ENCODE results near the gene RNF222. TPM values are rescaled to one million over a fixed set of nuclear protein-coding genes. Genes with fewer than 3 reads are reported as not detected.
"Not testable (repeated sequence)": the region's sequence is repeated elsewhere in the genome, so short reads cannot be mapped to it uniquely, and the experiment has no call there.

The RNF222 gene
- total and polyA plus RNA-seq, 4 donors = 0.11 TPM; not detected in 3

- H3K27me3 ChIP-seq (ENCODE audit: control insufficient read depth, insufficient read depth, low read length) = peaks cover 10% of the 10 kb centered on the region
- DNase-seq (ENCODE audit: low read depth in 4 of 6, low spot score in 6 of 6) = no peak
These were observed 1.4 kb upstream of the RNF222 start for GRCh38 chr17:8398980-8399379.

DNA sequence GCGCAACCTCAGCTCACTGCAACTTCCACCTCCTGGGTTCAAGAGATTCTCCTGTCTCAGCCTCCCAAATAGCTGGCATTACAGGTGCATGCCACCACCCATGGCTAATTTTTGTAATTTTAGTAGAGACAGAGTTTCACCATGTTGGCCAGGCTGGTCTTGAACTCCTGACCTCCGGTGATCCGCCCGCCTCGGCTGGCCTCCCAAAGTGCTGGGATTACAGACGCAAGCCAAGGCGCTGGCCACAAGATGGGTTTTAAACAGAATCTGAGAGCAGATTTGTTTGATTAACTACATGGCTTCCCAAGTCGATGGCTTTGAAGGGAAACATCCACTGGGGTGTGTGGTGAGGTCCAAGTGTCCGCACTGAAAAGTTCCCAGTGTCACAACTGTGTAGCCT, 3.1 kb downstream of the RNF222 start:
- H3K36me3 ChIP-seq (ENCODE audit: control insufficient read depth, insufficient read depth, low read length); H3K27ac ChIP-seq (ENCODE audit: low read depth, low read length); H3K4me3 ChIP-seq (ENCODE audit: low read depth, low read length); DNase-seq (ENCODE audit: low read depth in 4 of 6, low spot score in 6 of 6); H3K4me1 ChIP-seq (ENCODE audit: control insufficient read depth, insufficient read depth, low read length); H3K9me3 ChIP-seq (ENCODE audit: control insufficient read depth, insufficient read depth, low read length): not testable (repeated sequence)
- WGBS (ENCODE audit: insufficient coverage) = 97% methylated on average over 7 of the region's 9 CpGs
- H3K27me3 ChIP-seq (ENCODE audit: control insufficient read depth, insufficient read depth, low read length) = peaks cover 13% of the 10 kb centered on the region

More at GRCh38 chr17:8398980-8399379, 1.4 kb upstream of the RNF222 start:
- Histone ChIP-seq H3K4me3 (ENCODE audit: low read depth, low read length) (no peak overlapping the region), H3K9me3 (ENCODE audit: control insufficient read depth, insufficient read depth, low read length) (no peaks in the 10 kb centered on the region), H3K36me3 (ENCODE audit: control insufficient read depth, insufficient read depth, low read length) (no peaks in the 10 kb centered on the region), H3K27ac (ENCODE audit: low read depth, low read length) (no peak overlapping the region), H3K4me1 (ENCODE audit: control insufficient read depth, insufficient read depth, low read length) (no peaks in the 10 kb centered on the region)
- 55% methylated on average over 2 of the region's 6 CpGs for WGBS (ENCODE audit: insufficient coverage)

DNA sequence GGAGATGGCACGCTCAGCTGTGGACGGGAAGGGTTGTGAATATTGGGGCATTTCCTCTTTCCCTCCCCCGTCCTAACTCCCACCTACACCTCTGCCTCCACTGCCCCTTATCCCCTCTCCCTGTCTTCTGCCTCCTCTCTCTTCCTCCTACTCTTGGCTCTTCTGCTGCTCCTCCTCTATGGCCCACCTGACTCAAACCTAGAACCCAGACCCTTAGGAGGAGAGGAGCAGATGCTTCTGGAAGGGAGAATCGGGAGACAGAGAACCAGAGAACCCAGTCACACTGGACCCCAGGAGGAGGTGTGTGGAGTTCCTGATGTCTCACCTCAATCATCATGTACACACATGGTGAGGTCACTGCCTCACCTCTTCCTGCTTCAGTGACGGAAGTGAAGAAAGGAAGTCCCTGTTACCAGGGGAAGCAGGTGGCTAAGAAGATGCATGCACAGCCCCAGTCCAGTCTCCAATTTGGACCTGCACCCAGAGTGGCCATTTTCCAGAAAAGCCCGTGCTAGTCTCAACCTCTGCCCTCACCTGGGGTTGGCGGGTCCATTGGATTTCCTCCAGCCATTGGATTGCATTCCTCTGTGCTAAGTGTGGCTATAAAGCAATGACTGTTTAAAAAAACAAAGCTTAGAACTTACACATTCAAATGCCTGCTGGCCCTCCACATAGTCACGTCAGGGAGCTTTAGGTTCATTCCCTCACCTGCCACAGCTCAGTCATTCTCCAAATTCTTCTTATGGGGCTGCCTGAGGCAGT, 4.0 kb downstream of the RNF222 start:
- Histone ChIP-seq H3K27me3 (ENCODE audit: control insufficient read depth, insufficient read depth, low read length) (peaks cover 12% of the 10 kb centered on the region), H3K36me3 (ENCODE audit: control insufficient read depth, insufficient read depth, low read length) (no peaks in the 10 kb centered on the region), H3K9me3 (ENCODE audit: control insufficient read depth, insufficient read depth, low read length) (no peaks in the 10 kb centered on the region), H3K27ac (ENCODE audit: low read depth, low read length) (no peak overlapping the region), H3K4me1 (ENCODE audit: control insufficient read depth, insufficient read depth, low read length) (no peaks in the 10 kb centered on the region), H3K4me3 (ENCODE audit: low read depth, low read length) (no peak overlapping the region)
- 55% methylated on average over 4 of the region's 8 CpGs for WGBS (ENCODE audit: insufficient coverage)
- DNase-seq (ENCODE audit: low read depth in 4 of 6, low spot score in 6 of 6) = no peak

GRCh38 chr17:8392674-8393469, 4.8 kb downstream of the RNF222 start:
- no peaks in the 10 kb centered on the region for H3K9me3 ChIP-seq (ENCODE audit: control insufficient read depth, insufficient read depth, low read length)
- H3K4me3 ChIP-seq (ENCODE audit: low read depth, low read length) = no peak overlapping the region
- 87% methylated on average over 45 of the region's 46 CpGs for WGBS (ENCODE audit: insufficient coverage)
- no peaks in the 10 kb centered on the region for H3K4me1 ChIP-seq (ENCODE audit: control insufficient read depth, insufficient read depth, low read length)
- peaks cover 12% of the 10 kb centered on the region for H3K27me3 ChIP-seq (ENCODE audit: control insufficient read depth, insufficient read depth, low read length)
- DNase-seq (ENCODE audit: low read depth in 4 of 6, low spot score in 6 of 6) = no peak
- no peaks in the 10 kb centered on the region for H3K36me3 ChIP-seq (ENCODE audit: control insufficient read depth, insufficient read depth, low read length)
- no peak overlapping the region for H3K27ac ChIP-seq (ENCODE audit: low read depth, low read length)

DNA sequence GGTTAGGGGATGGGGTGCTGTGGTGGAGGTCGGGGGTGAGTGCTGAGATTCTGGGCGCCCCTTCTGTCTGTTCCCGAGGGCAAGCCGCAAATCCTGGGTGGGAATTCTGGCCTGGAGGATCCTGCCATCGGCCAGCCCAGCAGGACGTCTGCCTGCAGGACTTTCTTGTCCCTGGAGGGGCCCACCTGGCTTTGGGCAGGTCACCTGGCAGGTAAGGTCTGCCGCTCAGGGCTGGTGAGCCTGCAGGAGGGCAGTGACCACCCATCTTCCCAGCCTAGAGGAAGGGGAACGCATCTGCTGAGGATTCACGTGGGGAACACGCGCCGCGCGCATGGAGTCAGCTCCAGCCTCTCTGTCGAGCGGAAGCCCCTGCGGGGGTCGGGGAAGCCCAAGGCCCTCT, 5.4 kb downstream of the RNF222 start:
- Histone ChIP-seq H3K27me3 (ENCODE audit: control insufficient read depth, insufficient read depth, low read length) (peaks cover 12% of the 10 kb centered on the region), H3K27ac (ENCODE audit: low read depth, low read length) (no peak overlapping the region), H3K4me1 (ENCODE audit: control insufficient read depth, insufficient read depth, low read length) (no peaks in the 10 kb centered on the region), H3K36me3 (ENCODE audit: control insufficient read depth, insufficient read depth, low read length) (no peaks in the 10 kb centered on the region), H3K9me3 (ENCODE audit: control insufficient read depth, insufficient read depth, low read length) (no peaks in the 10 kb centered on the region), H3K4me3 (ENCODE audit: low read depth, low read length) (no peak overlapping the region)
- no peak for DNase-seq (ENCODE audit: low read depth in 4 of 6, low spot score in 6 of 6)
- WGBS (ENCODE audit: insufficient coverage) = 67% methylated on average over 18 of the region's 18 CpGs

- Histone ChIP-seq H3K4me1 (ENCODE audit: control insufficient read depth, insufficient read depth, low read length) (no peaks in the 10 kb centered on the region), H3K27ac (ENCODE audit: low read depth, low read length) (no peak overlapping the region), H3K9me3 (ENCODE audit: control insufficient read depth, insufficient read depth, low read length) (no peaks in the 10 kb centered on the region), H3K27me3 (ENCODE audit: control insufficient read depth, insufficient read depth, low read length) (peaks cover 10% of the 10 kb centered on the region), H3K4me3 (ENCODE audit: low read depth, low read length) (no peak overlapping the region), H3K36me3 (ENCODE audit: control insufficient read depth, insufficient read depth, low read length) (no peaks in the 10 kb centered on the region)
- 21% methylated on average over 5 of the region's 9 CpGs for WGBS (ENCODE audit: insufficient coverage)
- no peak for DNase-seq (ENCODE audit: low read depth in 4 of 6, low spot score in 6 of 6)
These were observed 5.9 kb downstream of the RNF222 start for GRCh38 chr17:8391711-8392110.

- no peaks in the 10 kb centered on the region for H3K9me3 ChIP-seq (ENCODE audit: control insufficient read depth, insufficient read depth, low read length)
- no peak overlapping the region for H3K4me3 ChIP-seq (ENCODE audit: low read depth, low read length)
- H3K27me3 ChIP-seq (ENCODE audit: control insufficient read depth, insufficient read depth, low read length) = no peaks in the 10 kb centered on the region
- no peaks in the 10 kb centered on the region for H3K36me3 ChIP-seq (ENCODE audit: control insufficient read depth, insufficient read depth, low read length)
- no peak for DNase-seq (ENCODE audit: low read depth in 4 of 6, low spot score in 6 of 6)
- 90% methylated on average over 2 of the region's 7 CpGs for WGBS (ENCODE audit: insufficient coverage)
- H3K27ac ChIP-seq (ENCODE audit: low read depth, low read length) = no peak overlapping the region
- H3K4me1 ChIP-seq (ENCODE audit: control insufficient read depth, insufficient read depth, low read length) = peaks cover 9% of the 10 kb centered on the region
These were observed 9.5 kb downstream of the RNF222 start for GRCh38 chr17:8387914-8388651.

DNA sequence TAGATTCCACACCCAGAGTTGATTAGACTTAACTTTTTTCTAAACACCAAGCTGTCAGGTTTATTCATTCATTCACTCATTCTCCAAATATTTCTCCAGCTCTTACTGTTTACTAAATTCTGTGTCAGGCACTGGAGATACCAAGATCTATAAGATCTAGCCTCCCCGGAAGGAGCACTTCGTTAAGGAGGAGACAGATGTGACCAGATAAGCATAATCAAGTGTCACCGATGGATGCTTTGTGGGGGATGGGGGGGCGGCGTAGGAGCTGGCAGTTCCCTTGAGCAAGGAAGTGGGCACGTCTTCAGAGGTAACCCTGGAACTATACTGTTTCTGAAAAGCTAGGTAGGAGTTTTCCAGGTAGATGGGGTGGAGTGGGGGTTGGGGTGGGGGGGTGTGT, 10.8 kb downstream of the RNF222 start:
- no peak overlapping the region for H3K4me3 ChIP-seq (ENCODE audit: low read depth, low read length)
- H3K9me3 ChIP-seq (ENCODE audit: control insufficient read depth, insufficient read depth, low read length) = no peaks in the 10 kb centered on the region
- H3K27me3 ChIP-seq (ENCODE audit: control insufficient read depth, insufficient read depth, low read length) = no peaks in the 10 kb centered on the region
- DNase-seq (ENCODE audit: low read depth in 4 of 6, low spot score in 6 of 6) = no peak
- H3K36me3 ChIP-seq (ENCODE audit: control insufficient read depth, insufficient read depth, low read length) = no peaks in the 10 kb centered on the region
- H3K27ac ChIP-seq (ENCODE audit: low read depth, low read length) = no peak overlapping the region
- WGBS (ENCODE audit: insufficient coverage) = 81% methylated on average over 6 of the region's 6 CpGs
- H3K4me1 ChIP-seq (ENCODE audit: control insufficient read depth, insufficient read depth, low read length) = peaks cover 10% of the 10 kb centered on the region

DNA sequence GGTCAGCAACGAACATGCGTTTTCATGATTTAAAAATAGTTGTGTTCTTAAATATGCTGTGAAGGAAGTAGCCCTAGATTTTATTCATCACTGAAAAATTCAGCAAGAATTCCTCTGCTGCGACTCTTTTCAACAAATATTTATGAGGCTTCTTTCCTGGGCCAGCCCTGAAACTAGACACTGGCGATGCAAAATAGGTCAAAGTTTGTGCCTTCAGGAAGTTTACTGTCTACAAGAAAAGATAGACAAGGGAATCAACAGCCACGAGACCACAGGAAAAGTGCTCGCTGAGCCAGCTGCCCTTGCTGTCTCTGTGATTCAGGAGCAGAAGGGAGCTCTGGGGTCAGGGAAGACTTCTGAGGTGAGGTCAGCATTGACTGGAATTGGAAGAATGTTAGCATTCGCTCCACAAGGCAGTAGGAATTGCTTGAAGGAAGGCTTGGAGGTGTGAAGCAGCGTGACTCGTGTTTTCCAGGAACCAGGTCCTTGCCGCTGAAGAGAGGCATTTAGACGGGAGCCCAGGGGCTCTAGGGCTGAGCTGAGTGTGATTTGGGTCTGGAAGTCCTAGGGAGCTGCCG, 12.7 kb downstream of the RNF222 start:
- no peak for DNase-seq (ENCODE audit: low read depth in 4 of 6, low spot score in 6 of 6)
- H3K4me1 ChIP-seq (ENCODE audit: control insufficient read depth, insufficient read depth, low read length) = peaks cover 20% of the 10 kb centered on the region
- H3K27me3 ChIP-seq (ENCODE audit: control insufficient read depth, insufficient read depth, low read length) = no peaks in the 10 kb centered on the region
- 93% methylated on average over 9 of the region's 12 CpGs for WGBS (ENCODE audit: insufficient coverage)
- H3K27ac ChIP-seq (ENCODE audit: low read depth, low read length) = no peak overlapping the region
- no peak overlapping the region for H3K4me3 ChIP-seq (ENCODE audit: low read depth, low read length)
- H3K9me3 ChIP-seq (ENCODE audit: control insufficient read depth, insufficient read depth, low read length) = no peaks in the 10 kb centered on the region
- peaks cover 5% of the 10 kb centered on the region for H3K36me3 ChIP-seq (ENCODE audit: control insufficient read depth, insufficient read depth, low read length)
